OCI-M2 (cell line): ENCODE measurements around the gene TMEM272.

Experiments used
- DNase-seq: peaks from one replicate; lab custom pipeline; 2025; ENCODE audit not compliant: unreplicated experiment; lab: John Stamatoyannopoulos, UW

The TMEM272 gene

GRCh38 chr13:51844862-51845573 is at the start of gene TMEM272:
TMEM272 (minus strand) TSS chr13:51845177; CDS start chr13:51838530, 6,647 bp downstream.
- no peak for DNase-seq

GRCh38 chr13:51894239-51894638 is 49.3 kb upstream of the TMEM272 start:
- DNase-seq = no peak

GRCh38 chr13:51892657-51893056 is 47.7 kb upstream of the TMEM272 start:
- no peak for DNase-seq

GRCh38 chr13:51887468-51887867 is 42.5 kb upstream of the TMEM272 start:
- no peak for DNase-seq

GRCh38 chr13:51885651-51886050 is 40.7 kb upstream of the TMEM272 start:
- no peak for DNase-seq

GRCh38 chr13:51883226-51883600 is 38.2 kb upstream of the TMEM272 start:
- no peak for DNase-seq

- no peak for DNase-seq
Measured at GRCh38 chr13:51882570-51883225, 37.7 kb upstream of the TMEM272 start.

GRCh38 chr13:51881296-51881695 is 36.3 kb upstream of the TMEM272 start:
- no peak for DNase-seq

GRCh38 chr13:51879133-51879532 is 34.2 kb upstream of the TMEM272 start:
- no peak for DNase-seq

- DNase-seq = no peak
Measured at GRCh38 chr13:51874651-51875050, 29.7 kb upstream of the TMEM272 start.

GRCh38 chr13:51873837-51874236 is 28.9 kb upstream of the TMEM272 start:
- DNase-seq = no peak

GRCh38 chr13:51873117-51873798 is 28.3 kb upstream of the TMEM272 start:
- DNase-seq = no peak

- DNase-seq = no peak
Measured at GRCh38 chr13:51870616-51871015, 25.6 kb upstream of the TMEM272 start.

- no peak for DNase-seq
Measured at GRCh38 chr13:51869916-51870315, 24.9 kb upstream of the TMEM272 start.

- DNase-seq = no peak
Measured at GRCh38 chr13:51867062-51867461, 22.1 kb upstream of the TMEM272 start.

GRCh38 chr13:51865838-51866237 is 20.9 kb upstream of the TMEM272 start:
- DNase-seq = no peak

GRCh38 chr13:51862957-51863356 is 18.0 kb upstream of the TMEM272 start:
- DNase-seq = no peak

GRCh38 chr13:51861723-51862300 is 16.8 kb upstream of the TMEM272 start, which contains the start of gene CCDC70:
CCDC70 (plus strand) TSS chr13:51861969; CDS start chr13:51865412, 3,443 bp downstream.
- DNase-seq = no peak

GRCh38 chr13:51858433-51859247 is 13.7 kb upstream of the TMEM272 start:
- no peak for DNase-seq

GRCh38 chr13:51856998-51857397 is 12.0 kb upstream of the TMEM272 start:
- DNase-seq = no peak
